GM10248 (cell line): ENCODE data around the gene PLPPR5.

Experiments used
- CTCF ChIA-PET: fragments of 300-600 bp; sonication (Branson Sonifier 250); formaldehyde crosslinking; extraction: SDS; loops from one replicate; lab custom pipeline; 2021; ENCODE audit warnings: antibody characterized with exemption; lab: Yijun Ruan, JAX
- POLR2A ChIA-PET: fragments of 350-650 bp; sonication (Branson Sonifier 250); formaldehyde crosslinking; extraction: SDS; loops from one replicate; lab custom pipeline; 2020; ENCODE audit warnings: antibody characterized with exemption; lab: Yijun Ruan, JAX
- DNase-seq: peaks from one replicate; pipeline ENCODE4 v3.0.0; 2012; ENCODE audit errors: extremely low spot score
- TF ChIP-seq, protein P1 (sequence below): IDR thresholded peaks from 2 replicates; pipeline ENCODE4 v1.5.1; 2012; ENCODE audit warnings: mild to moderate bottlenecking, low read depth; ENCODE audit errors: extremely low read depth, missing control alignments, control extremely low read depth

PLPPR5 gene

DNA sequence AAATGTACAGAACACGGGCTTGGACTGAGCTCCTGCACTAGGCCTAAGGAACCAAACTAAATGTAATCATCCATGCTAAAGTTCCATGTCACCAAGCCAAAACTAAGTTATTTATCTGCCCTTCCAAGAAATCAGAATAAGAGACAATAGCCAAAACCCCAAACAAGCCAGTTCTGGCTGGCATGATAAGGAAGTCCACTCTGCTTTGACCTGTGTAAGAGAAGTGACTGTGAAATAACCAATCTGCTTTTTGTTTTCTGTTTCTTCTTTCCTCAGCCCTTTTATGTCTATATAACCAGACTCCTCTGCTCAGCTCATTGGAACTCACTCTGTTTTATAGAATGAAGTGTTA lies 15.1 kb downstream of the PLPPR5 start:
- DNase-seq, result no peak
- ChIA-PET CTCF (no interaction called here), POLR2A (no interaction called here)
- TF ChIP-seq, protein P1, sequence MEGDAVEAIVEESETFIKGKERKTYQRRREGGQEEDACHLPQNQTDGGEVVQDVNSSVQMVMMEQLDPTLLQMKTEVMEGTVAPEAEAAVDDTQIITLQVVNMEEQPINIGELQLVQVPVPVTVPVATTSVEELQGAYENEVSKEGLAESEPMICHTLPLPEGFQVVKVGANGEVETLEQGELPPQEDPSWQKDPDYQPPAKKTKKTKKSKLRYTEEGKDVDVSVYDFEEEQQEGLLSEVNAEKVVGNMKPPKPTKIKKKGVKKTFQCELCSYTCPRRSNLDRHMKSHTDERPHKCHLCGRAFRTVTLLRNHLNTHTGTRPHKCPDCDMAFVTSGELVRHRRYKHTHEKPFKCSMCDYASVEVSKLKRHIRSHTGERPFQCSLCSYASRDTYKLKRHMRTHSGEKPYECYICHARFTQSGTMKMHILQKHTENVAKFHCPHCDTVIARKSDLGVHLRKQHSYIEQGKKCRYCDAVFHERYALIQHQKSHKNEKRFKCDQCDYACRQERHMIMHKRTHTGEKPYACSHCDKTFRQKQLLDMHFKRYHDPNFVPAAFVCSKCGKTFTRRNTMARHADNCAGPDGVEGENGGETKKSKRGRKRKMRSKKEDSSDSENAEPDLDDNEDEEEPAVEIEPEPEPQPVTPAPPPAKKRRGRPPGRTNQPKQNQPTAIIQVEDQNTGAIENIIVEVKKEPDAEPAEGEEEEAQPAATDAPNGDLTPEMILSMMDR, result no peak

DNA sequence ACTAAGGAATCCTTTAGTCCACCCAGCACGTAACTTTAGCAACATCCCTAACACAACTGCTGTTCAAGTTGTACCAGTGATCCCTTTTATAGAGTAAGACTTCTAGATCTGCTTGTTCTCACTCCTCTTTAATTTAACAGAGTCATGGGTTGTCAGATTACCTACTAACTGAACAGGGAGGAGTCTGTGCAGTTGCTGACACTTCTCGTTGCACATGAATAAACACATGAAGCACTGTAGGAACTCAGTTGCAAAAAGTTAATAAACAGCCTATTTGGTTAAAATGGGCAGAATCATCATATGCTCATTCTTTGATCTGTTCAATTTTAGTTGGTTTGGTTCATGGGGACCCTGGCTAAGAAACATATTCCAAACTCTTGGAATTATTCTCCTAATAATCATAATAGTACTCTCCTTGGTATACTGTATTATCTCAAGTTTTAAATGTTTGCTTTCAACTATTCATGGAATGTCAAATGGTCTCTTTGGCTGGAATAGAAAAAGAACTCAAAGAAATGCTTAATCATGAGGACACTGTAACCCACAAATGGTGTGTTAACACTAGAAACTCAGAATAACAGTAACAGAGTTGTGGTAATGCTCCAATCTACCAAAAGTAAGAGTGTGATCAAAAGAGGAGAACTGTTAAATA lies 15.6 kb downstream of the PLPPR5 start:
- no peak for DNase-seq
- POLR2A ChIA-PET, result no interaction called here

DNA sequence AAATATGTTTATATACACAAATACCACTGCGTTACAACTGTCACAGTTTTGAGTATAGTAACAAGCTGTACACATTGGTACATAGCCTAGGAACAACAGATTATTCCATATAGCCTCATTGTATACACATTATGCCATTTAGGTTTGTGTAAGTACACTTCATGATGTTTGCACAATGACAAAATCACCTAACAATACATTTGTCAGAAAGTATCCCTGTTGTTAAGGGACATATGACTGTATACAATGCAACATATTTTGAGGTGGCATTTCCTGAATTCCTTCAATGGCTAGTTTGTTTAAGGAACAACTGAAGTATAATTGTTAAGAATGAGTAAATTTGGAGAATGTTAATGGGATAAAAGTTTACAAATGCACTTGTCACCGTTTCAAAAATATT lies 19.0 kb downstream of the PLPPR5 start:
- DNase-seq, result no peak
- TF ChIP-seq, protein P1, result no peak
- ChIA-PET POLR2A (no interaction called here), CTCF (interaction anchor here (2.1 kb wide), 1 partner anchor 19 kb away, joined by 5 read pairs; no protein-coding TSS in a partner anchor)

More for the DNA sequence above, 15.6 kb downstream of the PLPPR5 start:
- CTCF ChIA-PET, result no interaction called here
- TF ChIP-seq, protein P1, result no peak

DNA sequence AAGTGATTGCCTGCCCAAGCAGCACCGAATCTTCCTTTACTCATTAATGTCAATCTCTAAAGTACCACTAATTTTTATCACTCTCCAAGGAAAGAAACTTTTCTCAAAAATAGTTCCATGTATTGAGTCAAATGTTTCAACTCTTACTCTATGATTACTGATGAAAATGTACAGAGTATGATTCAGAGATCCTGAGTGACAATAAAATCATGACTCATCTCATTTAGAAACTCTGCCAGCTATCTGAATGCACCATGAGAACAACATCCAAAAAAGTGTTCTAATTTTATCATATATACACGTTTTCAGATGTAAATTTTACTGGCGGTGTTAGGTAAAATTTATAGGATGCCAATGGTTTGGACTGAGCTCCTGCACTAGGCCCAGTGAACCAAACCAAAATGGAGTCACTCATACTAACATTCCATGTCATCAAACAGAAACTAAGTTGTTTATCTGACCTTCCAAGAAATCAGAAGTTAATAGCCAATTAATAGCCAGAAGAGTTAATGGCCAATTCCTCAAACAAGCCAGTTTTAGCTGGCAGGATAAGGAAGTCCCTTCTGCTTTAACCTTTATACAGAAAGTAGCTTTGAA lies 22.6 kb downstream of the PLPPR5 start:
- DNase-seq, result no peak
- ChIA-PET CTCF (no interaction called here), POLR2A (no interaction called here)
- TF ChIP-seq, protein P1, result no peak

DNA sequence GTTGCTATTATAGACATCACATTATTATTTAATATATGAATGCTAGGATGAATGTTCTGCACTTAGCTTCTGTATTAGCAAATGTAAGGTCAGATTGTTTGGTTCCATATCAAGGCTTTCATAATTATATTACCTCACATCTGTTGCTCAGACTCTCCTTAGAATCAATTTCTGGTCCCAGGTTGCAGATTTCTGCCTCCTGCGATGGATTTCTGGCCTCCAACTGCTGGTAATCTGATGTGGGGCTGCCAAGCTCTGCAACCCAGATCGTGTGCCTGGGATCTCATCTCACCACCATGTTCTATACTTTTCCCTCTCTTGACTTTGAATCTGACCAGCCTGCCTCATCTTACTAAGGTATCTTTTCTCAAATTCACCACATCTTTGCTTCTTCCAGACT lies 25.2 kb downstream of the PLPPR5 start:
- TF ChIP-seq, protein P1, result no peak
- no peak for DNase-seq
- ChIA-PET CTCF (interaction anchor here (1.3 to 1.4 kb wide), 2 partner anchors 13 to 30 kb away, joined by 4 read pairs; no protein-coding TSS in a partner anchor), POLR2A (no interaction called here)

DNA sequence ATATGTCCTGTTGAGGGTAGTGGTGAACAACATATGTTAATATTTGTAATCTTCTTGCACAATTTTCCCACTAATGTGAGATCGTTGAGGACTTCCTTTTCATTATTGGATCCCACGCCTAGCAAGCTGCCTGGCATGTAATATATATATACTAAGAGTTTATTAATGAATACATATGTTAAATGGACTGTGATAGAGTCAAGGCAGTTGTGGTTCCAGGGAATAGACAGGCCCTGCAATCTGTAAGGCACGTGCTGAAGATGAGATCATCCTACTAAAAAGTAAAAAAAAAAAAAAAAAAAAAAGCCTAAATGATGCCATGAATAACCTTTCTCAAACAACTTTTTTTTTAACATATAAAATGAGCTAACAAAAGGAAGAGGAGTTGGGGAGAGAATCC lies 28.9 kb downstream of the PLPPR5 start:
- ChIA-PET CTCF (no interaction called here), POLR2A (no interaction called here)
- TF ChIP-seq, protein P1, result no peak
- DNase-seq, result no peak
